DMS153 (cell line): ENCODE measurements around the gene LLCFC1.

Source experiments
- DNase-seq: peaks from one replicate; lab custom pipeline; 2025; lab: John Stamatoyannopoulos, UW

LLCFC1 gene

GRCh38 chr7:142910481-142910880 lies 28.8 kb upstream of the LLCFC1 start:
- no peak for DNase-seq

GRCh38 chr7:142913051-142913450 lies 26.2 kb upstream of the LLCFC1 start:
- no peak for DNase-seq

- no peak for DNase-seq
Observed at GRCh38 chr7:142913566-142913965, 25.7 kb upstream of the LLCFC1 start.

- no peak for DNase-seq
Observed at GRCh38 chr7:142914121-142914520, 25.2 kb upstream of the LLCFC1 start.

GRCh38 chr7:142915315-142915714 lies 24.0 kb upstream of the LLCFC1 start:
- no peak for DNase-seq

GRCh38 chr7:142916508-142916907 lies 22.8 kb upstream of the LLCFC1 start:
- DNase-seq, result no peak

GRCh38 chr7:142917447-142917846 lies 21.8 kb upstream of the LLCFC1 start:
- no peak for DNase-seq

GRCh38 chr7:142918901-142919300 lies 20.4 kb upstream of the LLCFC1 start:
- no peak for DNase-seq

- DNase-seq, result no peak
Observed at GRCh38 chr7:142919656-142920055, 19.6 kb upstream of the LLCFC1 start.

GRCh38 chr7:142923391-142923790 lies 15.9 kb upstream of the LLCFC1 start:
- DNase-seq, result no peak

- no peak for DNase-seq
Observed at GRCh38 chr7:142925413-142925812, 13.9 kb upstream of the LLCFC1 start.

- no peak for DNase-seq
Observed at GRCh38 chr7:142927085-142927745, 12.1 kb upstream of the LLCFC1 start.

GRCh38 chr7:142927949-142928348 lies 11.3 kb upstream of the LLCFC1 start:
- DNase-seq, result no peak

- DNase-seq, result no peak
Observed at GRCh38 chr7:142930126-142930730, 9.1 kb upstream of the LLCFC1 start.

GRCh38 chr7:142932386-142933091 lies 6.7 kb upstream of the LLCFC1 start:
- DNase-seq, result no peak

GRCh38 chr7:142933092-142933475 lies 6.2 kb upstream of the LLCFC1 start:
- DNase-seq, result no peak

- no peak for DNase-seq
Observed at GRCh38 chr7:142933624-142934023, 5.7 kb upstream of the LLCFC1 start, which contains the start of gene TRPV5. Gene TRPV5, minus strand, starts transcription at chr7:142933746. Its CDS starts 287 bp downstream, at chr7:142933459.

- no peak for DNase-seq
Observed at GRCh38 chr7:142934056-142934455, 5.2 kb upstream of the LLCFC1 start.

- no peak for DNase-seq
Observed at GRCh38 chr7:142935941-142936565, 3.2 kb upstream of the LLCFC1 start.

- no peak for DNase-seq
Observed at GRCh38 chr7:142938611-142939010, 673 bp upstream of the LLCFC1 start.

- DNase-seq, result no peak
Observed at GRCh38 chr7:142940966-142941535, 1.8 kb downstream of the LLCFC1 start.

GRCh38 chr7:142941541-142941940 lies 2.3 kb downstream of the LLCFC1 start:
- DNase-seq, result no peak
